ENCODE results near the gene COL4A2.

The COL4A2 gene

GRCh38 chr13:110463871-110464510 lies 156.9 kb downstream of the COL4A2 start:
- no peak for DNase-seq

- no peak for DNase-seq
Measured at GRCh38 chr13:110464556-110465333, 157.7 kb downstream of the COL4A2 start.

- DNase-seq, result no peak
Measured at GRCh38 chr13:110465696-110466095, 158.6 kb downstream of the COL4A2 start.

- DNase-seq, result no peak
Measured at GRCh38 chr13:110466266-110466915, 159.3 kb downstream of the COL4A2 start.

- no peak for DNase-seq
Measured at GRCh38 chr13:110467516-110468110, 160.5 kb downstream of the COL4A2 start.

- no peak for DNase-seq
Measured at GRCh38 chr13:110468986-110469495, 162.0 kb downstream of the COL4A2 start.

- no peak for DNase-seq
Measured at GRCh38 chr13:110469597-110469996, 162.5 kb downstream of the COL4A2 start.

GRCh38 chr13:110470272-110471009 lies 163.4 kb downstream of the COL4A2 start:
- no peak for DNase-seq

GRCh38 chr13:110471156-110471832 lies 164.2 kb downstream of the COL4A2 start:
- DNase-seq, result no peak

- no peak for DNase-seq
Measured at GRCh38 chr13:110471833-110472162, 164.7 kb downstream of the COL4A2 start.

GRCh38 chr13:110472904-110473563 lies 165.9 kb downstream of the COL4A2 start:
- DNase-seq, result no peak

GRCh38 chr13:110474713-110475112 lies 167.6 kb downstream of the COL4A2 start:
- no peak for DNase-seq

GRCh38 chr13:110475117-110475516 lies 168.0 kb downstream of the COL4A2 start:
- no peak for DNase-seq

GRCh38 chr13:110475550-110476219 lies 168.6 kb downstream of the COL4A2 start:
- DNase-seq, result no peak

- DNase-seq, result no peak
Measured at GRCh38 chr13:110476220-110476617, 169.1 kb downstream of the COL4A2 start.

- no peak for DNase-seq
Measured at GRCh38 chr13:110477706-110478245, 170.7 kb downstream of the COL4A2 start.

- no peak for DNase-seq
Measured at GRCh38 chr13:110478405-110479214, 171.5 kb downstream of the COL4A2 start.

GRCh38 chr13:110479215-110479545 lies 172.1 kb downstream of the COL4A2 start:
- no peak for DNase-seq

GRCh38 chr13:110479648-110480047 lies 172.6 kb downstream of the COL4A2 start:
- no peak for DNase-seq

GRCh38 chr13:110480161-110480560 lies 173.1 kb downstream of the COL4A2 start:
- no peak for DNase-seq
